HTR-8/SVneo (cell line): ENCODE results near the gene LASP1.
"Not testable (repeated sequence)": the region's sequence is repeated elsewhere in the genome, so short reads cannot be mapped to it uniquely, and the experiment has no call there.

ENCODE experiments used
- DNase-seq: peaks from one replicate; pipeline ENCODE4 v3.0.0; 2011; ENCODE audit warnings: low spot score, mixed read lengths; ENCODE audit not compliant: insufficient read length
- FAIRE-seq: peaks from 2 replicates; lab custom pipeline; 2011; peaks lifted over from hg19 to GRCh38; lab: Jason Lieb, UNC

Gene LASP1

GRCh38 chr17:38922538-38923297 lies 52.9 kb downstream of the LASP1 start:
- DNase-seq (peak; percentile 39), FAIRE-seq (peak; percentile 4)

- peak; percentile 31 for FAIRE-seq
- DNase-seq = no peak
Observed at GRCh38 chr17:38925263-38925995, 55.6 kb downstream of the LASP1 start, which contains the start of gene LASP1NB. TSS of gene LASP1NB (plus strand) at chr17:38925614.

GRCh38 chr17:38926293-38927070 lies 56.6 kb downstream of the LASP1 start:
- no peak for FAIRE-seq

GRCh38 chr17:38930782-38931181 lies 60.9 kb downstream of the LASP1 start:
- DNase-seq, FAIRE-seq: not testable (repeated sequence)

More at GRCh38 chr17:38926293-38927070, 56.6 kb downstream of the LASP1 start:
- DNase-seq = no peak

GRCh38 chr17:38933962-38934361 lies 64.1 kb downstream of the LASP1 start:
- not testable (repeated sequence) for FAIRE-seq, DNase-seq

GRCh38 chr17:38939987-38940386 lies 70.1 kb downstream of the LASP1 start:
- no peak for FAIRE-seq

GRCh38 chr17:38940404-38940803 lies 70.5 kb downstream of the LASP1 start:
- FAIRE-seq = no peak

More at GRCh38 chr17:38939987-38940386, 70.1 kb downstream of the LASP1 start:
- no peak for DNase-seq

GRCh38 chr17:38942696-38943334 lies 73.0 kb downstream of the LASP1 start:
- no peak for FAIRE-seq
- no peak for DNase-seq

More at GRCh38 chr17:38940404-38940803, 70.5 kb downstream of the LASP1 start:
- no peak for DNase-seq

GRCh38 chr17:38943607-38944006 lies 73.7 kb downstream of the LASP1 start:
- FAIRE-seq (no peak), DNase-seq (no peak)

- DNase-seq = no peak
- no peak for FAIRE-seq
Observed at GRCh38 chr17:38947189-38947588, 77.3 kb downstream of the LASP1 start.

- not testable (repeated sequence) for DNase-seq, FAIRE-seq
Observed at GRCh38 chr17:38953800-38954199, 83.9 kb downstream of the LASP1 start.

- no peak for FAIRE-seq
- DNase-seq = peak; percentile 60
Observed at GRCh38 chr17:38958326-38958725, 88.5 kb downstream of the LASP1 start.

GRCh38 chr17:38958756-38959155 lies 88.9 kb downstream of the LASP1 start:
- FAIRE-seq (no peak), DNase-seq (peak; percentile 40)

GRCh38 chr17:38959508-38959907 lies 89.7 kb downstream of the LASP1 start:
- DNase-seq = no peak
- peak; percentile 71 for FAIRE-seq

- DNase-seq (no peak), FAIRE-seq (no peak)
Observed at GRCh38 chr17:38960402-38960801, 90.5 kb downstream of the LASP1 start.

GRCh38 chr17:38961413-38961812 lies 91.6 kb downstream of the LASP1 start:
- DNase-seq = no peak
- FAIRE-seq = no peak

GRCh38 chr17:38967290-38967738 lies 97.5 kb downstream of the LASP1 start, which contains the start of gene FBXO47:
TSS of gene FBXO47 (minus strand) at chr17:38967403. CDS start at chr17:38963025, 4,378 bp downstream.
- FAIRE-seq (no peak), DNase-seq (no peak)

- FAIRE-seq (no peak), DNase-seq (no peak)
Observed at GRCh38 chr17:38969281-38969680, 99.4 kb downstream of the LASP1 start.

GRCh38 chr17:38970128-38970527 lies 100.3 kb downstream of the LASP1 start:
- DNase-seq (no peak), FAIRE-seq (no peak)

GRCh38 chr17:38970804-38971203 lies 100.9 kb downstream of the LASP1 start:
- DNase-seq (no peak), FAIRE-seq (peak; percentile 16)
